NCI-H1092 treated with DMSO at 0.1 percent for 48 hours (cell line): ENCODE data around the gene PRXL2C.
A peak's percentile ranks its signal among the peaks of the same experiment; 100 is the strongest.
"Not testable (repeated sequence)": the region's sequence is repeated elsewhere in the genome, so short reads cannot be mapped to it uniquely, and the experiment has no call there.

Experiments
- DNase-seq: peaks from one replicate; lab custom pipeline; 2025; lab: John Stamatoyannopoulos, UW

The PRXL2C gene

GRCh38 chr9:96649620-96650324, 5.3 kb downstream of the PRXL2C start:
- no peak for DNase-seq

GRCh38 chr9:96646081-96646991, 8.8 kb downstream of the PRXL2C start:
- DNase-seq = no peak

- peak; percentile 77 for DNase-seq
Observed at GRCh38 chr9:96644137-96644536, 11.0 kb downstream of the PRXL2C start.

- DNase-seq = no peak
Observed at GRCh38 chr9:96641514-96641913, 13.6 kb downstream of the PRXL2C start.

- no peak for DNase-seq
Observed at GRCh38 chr9:96638606-96639364, 16.3 kb downstream of the PRXL2C start.

- no peak for DNase-seq
Observed at GRCh38 chr9:96636368-96636767, 18.7 kb downstream of the PRXL2C start.

- not testable (repeated sequence) for DNase-seq
Observed at GRCh38 chr9:96633579-96633978, 21.5 kb downstream of the PRXL2C start.

- DNase-seq = no peak
Observed at GRCh38 chr9:96626912-96627311, 28.2 kb downstream of the PRXL2C start.

GRCh38 chr9:96621618-96622017, 33.5 kb downstream of the PRXL2C start:
- DNase-seq = no peak

GRCh38 chr9:96620832-96621269, 34.3 kb downstream of the PRXL2C start:
- DNase-seq = no peak

GRCh38 chr9:96620181-96620514, 35.0 kb downstream of the PRXL2C start:
- DNase-seq = no peak

- DNase-seq = peak; percentile 70
Observed at GRCh38 chr9:96619491-96620180, 35.5 kb downstream of the PRXL2C start, which contains the start of gene CDC14B. Gene CDC14B (minus strand): TSS chr9:96619843. CDS start chr9:96619378, 465 bp downstream.

- DNase-seq = no peak
Observed at GRCh38 chr9:96619124-96619465, 36.0 kb downstream of the PRXL2C start.

- no peak for DNase-seq
Observed at GRCh38 chr9:96618209-96619123, 36.7 kb downstream of the PRXL2C start.

- DNase-seq = no peak
Observed at GRCh38 chr9:96617439-96618185, 37.5 kb downstream of the PRXL2C start.

- no peak for DNase-seq
Observed at GRCh38 chr9:96616817-96617438, 38.2 kb downstream of the PRXL2C start.

GRCh38 chr9:96615411-96615810, 39.7 kb downstream of the PRXL2C start:
- DNase-seq = no peak

- DNase-seq = not testable (repeated sequence)
Observed at GRCh38 chr9:96614664-96615063, 40.5 kb downstream of the PRXL2C start.

- no peak for DNase-seq
Observed at GRCh38 chr9:96612966-96613589, 42.0 kb downstream of the PRXL2C start.
